Posterior cingulate gyrus (tissue), 11 donors: ENCODE results near the gene PTDSS2.
"Not testable (repeated sequence)": the region's sequence is repeated elsewhere in the genome, so short reads cannot be mapped to it uniquely, and the experiment has no call there.

Experiments
- DNase-seq, 10 donors: peaks; one replicate each; pipeline versions ENCODE4 v3.0.0 to v3.0.0-alpha.2; 2020 to 2021; ENCODE audit warnings: mixed read lengths in 3 of 10
- intact Hi-C: fragments of 100-400 bp; cut with DNase I; formaldehyde crosslinking; loops from one replicate; pipeline ENCODE4 v1.15.1; 2023

Gene PTDSS2

DNA sequence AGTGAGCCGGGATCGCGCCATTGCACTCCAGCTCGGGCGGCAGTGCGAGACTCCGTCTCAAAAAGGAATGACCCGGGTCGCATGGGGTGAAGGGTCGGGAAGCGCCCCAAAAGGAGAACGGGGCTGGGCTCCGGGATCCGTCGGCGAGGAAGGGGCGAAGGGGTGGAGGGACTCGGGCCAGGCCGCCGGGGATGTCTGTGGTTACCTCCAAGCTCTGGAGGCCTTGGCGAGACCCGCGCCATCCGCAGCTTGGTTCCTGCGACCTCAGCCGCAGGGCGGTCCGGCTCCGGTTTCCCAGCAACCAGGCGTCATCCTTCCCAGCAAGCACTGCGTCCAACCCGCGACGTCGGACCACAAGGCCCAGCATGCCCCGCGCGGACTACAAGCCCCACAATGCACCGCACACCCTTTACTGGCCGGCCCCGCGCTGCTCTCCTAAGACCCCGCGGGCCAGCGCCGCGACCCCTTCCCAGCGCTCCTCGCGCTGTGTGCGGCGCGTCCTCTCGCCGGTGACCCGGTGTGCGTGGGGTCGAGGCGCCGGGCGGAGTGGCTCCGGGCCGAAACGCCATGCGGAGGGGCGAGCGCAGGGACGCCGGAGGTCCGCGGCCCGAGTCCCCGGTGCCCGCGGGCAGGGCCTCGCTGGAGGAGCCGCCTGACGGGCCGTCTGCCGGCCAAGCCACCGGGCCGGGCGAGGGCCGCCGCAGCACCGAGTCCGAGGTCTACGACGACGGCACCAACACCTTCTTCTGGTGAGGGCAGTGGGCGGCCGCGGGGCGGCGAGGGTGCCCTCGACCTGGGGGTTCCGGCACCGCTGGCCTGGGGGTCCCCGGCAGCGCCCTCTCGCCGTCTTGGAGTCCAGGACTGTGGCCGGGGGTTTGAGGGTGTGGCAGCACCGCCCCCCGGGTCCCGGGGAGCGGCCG lies at the start of gene PTDSS2:
PTDSS2 (plus strand) TSS at position 391 of the 920 bp plus-strand sequence; CDS start at position 568, 177 bp downstream.
- DNase-seq = peak; percentile 94 to 99 (median 96)
- intact Hi-C loops = loop anchor here (1.0 to 5.0 kb wide), 3 partner anchors 56 to 78 kb away; no protein-coding TSS in a partner anchor

DNA sequence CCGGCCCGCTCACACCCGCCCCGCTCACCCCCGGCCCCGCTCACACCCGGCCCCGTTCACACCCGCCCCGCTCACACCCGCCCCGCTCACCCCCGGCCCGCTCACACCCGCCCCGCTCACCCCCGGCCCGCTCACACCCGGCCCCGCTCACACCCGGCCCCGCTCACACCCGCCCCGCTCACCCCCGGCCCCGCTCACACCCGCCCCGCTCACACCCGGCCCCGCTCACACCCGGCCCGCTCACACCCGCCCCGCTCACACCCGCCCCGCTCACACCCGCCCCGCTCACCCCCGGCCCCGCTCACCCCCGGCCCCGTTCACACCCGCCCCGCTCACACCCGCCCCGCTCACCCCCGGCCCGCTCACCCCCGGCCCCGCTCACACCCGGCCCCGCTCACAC lies 48.9 kb upstream of the PTDSS2 start:
- intact Hi-C loops = not testable (repeated sequence)

DNA sequence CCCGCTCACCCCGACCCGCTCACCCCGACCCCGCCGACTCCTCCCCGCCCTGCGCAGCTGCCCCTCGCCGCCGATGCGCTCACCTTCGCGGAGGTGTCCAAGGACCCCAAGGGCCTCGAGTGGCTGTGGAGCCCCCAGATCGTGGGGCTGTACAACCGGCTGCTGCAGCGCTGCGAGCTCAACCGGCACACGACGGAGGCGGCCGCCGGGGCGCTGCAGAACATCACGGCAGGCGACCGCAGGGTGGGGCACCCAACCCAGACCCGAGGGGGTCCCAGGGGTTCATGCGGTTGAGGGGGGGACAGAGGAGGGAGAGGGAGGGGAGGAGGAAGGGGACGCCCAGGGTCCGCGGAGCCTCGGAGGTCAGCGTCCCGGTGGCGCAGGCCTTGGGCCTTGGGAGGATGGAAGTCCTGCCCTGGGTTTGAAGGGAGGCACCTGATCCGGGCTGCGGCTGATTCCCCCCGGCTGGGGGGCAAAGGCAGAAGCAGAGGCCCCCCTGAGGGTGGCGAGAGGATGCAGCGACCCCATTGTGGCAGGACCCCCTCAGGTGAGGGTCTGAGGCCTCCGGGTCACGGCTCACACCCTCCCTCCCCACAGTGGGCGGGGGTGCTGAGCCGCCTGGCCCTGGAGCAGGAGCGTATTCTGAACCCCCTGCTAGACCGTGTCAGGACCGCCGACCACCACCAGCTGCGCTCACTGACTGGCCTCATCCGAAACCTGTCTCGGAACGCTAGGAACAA lies 46.9 kb upstream of the PTDSS2 start:
- intact Hi-C loops = no loop called here

More for the DNA sequence above, 48.9 kb upstream of the PTDSS2 start:
- DNase-seq = not testable (repeated sequence)

DNA sequence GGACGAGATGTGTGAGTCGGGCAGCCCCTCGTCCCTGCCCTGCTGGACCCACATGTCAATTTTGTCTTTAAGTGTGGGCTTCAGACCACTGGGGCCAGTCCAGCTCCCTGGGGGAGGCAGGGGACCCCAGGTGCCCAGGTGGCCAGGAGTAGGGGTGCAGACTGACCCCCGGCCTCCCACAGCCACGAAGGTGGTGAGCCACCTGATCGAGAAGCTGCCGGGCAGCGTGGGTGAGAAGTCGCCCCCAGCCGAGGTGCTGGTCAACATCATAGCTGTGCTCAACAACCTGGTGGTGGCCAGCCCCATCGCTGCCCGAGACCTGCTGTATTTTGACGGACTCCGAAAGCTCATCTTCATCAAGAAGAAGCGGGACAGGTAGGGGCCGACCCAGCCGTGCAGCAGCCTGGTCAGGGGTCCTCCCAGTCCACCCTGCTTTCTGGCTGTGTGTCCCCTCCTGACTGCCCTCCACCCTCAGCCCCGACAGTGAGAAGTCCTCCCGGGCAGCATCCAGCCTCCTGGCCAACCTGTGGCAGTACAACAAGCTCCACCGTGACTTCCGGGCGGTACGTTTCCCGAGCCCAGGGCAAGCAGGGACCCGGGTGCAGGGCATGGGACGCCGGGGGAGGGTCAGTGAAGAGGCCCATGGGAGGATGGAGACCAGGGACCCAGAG lies 46.2 kb upstream of the PTDSS2 start:
- intact Hi-C loops = no loop called here
- peak in 2 of 10 donors; percentile 84 to 85 for DNase-seq

More for the DNA sequence above, 46.9 kb upstream of the PTDSS2 start:
- peak in 1 of 10 donors; percentile 80 for DNase-seq

DNA sequence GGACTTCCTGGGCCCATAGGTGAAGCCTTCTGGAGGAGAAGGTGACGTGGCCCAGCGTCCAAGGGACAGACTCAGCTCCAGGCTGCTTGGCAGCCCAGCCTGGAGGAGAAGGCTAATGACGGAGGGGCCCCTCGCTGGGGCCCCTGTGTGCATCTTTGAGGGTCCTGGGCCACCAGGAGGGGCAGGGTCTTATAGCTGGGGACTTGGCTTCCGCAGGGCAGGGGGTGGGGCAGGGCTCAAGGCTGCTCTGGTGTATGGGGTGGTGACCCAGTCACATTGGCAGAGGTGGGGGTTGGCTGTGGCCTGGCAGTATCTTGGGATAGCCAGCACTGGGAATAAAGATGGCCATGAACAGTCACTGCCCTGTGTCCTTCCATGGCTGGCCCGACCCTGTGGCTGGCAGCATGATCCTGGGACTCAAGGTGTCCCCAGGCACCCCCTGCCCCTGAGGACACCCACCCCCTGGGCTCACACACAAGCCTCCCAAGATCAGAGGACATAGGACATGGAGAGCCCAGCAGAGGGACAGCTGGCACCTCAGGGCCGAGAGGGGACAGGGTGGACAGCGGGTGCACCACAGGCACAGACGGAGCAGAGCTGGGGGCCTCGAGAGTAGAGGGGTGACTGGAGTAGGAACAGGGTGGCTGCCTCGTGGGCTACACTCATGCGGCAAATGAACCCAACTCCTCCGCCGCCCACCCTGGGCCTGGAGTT lies 45.4 kb upstream of the PTDSS2 start:
- peak in 1 of 10 donors; percentile 75 for DNase-seq
- intact Hi-C loops = no loop called here

DNA sequence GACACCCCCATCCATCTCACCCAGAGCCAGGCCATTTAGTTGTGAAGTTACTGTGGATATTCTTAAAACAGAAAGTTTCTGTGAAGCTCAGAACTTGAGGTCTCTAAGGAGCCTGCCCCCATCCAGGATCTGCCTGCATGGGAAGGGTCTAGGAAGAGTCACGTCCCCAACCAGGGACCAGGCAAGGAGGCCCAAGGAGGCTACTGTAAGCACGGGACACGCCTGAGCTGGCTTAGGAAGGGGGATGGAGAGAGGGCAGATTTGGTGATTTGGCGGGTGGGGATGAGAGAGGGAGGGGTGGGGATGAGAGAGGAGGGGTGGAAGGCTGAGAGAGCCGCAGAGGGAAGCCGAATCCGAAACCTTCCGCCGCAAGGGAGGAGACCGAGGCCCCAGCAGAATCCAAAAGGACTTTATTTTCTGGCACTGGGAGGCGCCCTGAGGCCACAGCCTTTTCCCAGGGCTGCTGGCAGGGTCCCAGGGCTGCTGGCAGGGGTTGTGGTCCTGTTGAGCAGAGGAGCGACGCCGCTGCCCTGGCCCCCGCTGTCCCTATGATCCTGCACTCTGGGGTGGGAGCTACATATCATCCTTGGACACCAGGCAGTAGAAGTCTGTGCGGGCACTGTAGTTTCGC lies 44.6 kb upstream of the PTDSS2 start:
- peak in 6 of 10 donors; percentile 32 to 89 (median 56) for DNase-seq
- intact Hi-C loops = no loop called here

DNA sequence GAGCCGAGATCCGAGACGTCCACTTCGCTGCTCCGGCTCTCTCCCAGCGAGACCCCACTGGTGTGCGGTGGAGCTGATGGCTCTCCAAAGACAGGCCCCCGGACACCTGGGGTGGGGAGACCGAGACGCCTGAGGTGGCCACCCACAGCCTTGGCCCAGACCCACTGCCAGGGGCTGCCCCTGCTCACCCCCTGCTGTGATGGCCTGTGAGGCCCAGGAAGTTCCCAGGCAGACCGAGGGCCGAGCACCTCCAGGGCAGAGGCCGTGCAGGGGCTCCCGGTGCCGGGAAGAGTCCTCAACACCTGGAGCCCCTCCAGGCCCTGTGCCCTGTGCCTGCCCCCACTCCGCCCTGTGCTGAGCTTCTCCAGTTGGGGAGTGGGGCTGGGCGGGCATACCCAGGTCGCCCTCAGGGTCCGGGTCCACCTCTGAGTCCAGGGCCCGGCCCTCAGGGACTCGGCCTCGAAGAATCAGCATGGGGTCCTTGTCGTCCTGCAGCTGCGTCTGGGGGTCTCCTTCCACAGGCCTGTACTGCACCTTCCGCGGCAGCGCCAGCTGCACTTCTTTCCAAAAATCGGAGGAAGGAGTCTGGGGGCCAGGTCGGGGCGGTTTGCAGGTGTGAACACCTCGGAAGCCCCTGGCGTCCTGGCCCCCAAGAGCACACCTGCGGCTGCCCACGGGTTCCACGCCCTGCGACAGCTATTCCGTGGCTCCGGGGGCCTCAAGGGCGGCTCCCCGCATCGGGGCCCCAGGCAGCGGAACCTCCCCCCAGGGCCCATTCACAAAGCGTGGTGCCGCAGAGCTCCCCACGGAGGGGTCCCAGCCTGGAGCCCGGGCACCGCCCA lies 43.9 kb upstream of the PTDSS2 start:
- intact Hi-C loops = loop anchor here (2.0 kb wide), 1 partner anchor 113 kb away; no protein-coding TSS in a partner anchor

DNA sequence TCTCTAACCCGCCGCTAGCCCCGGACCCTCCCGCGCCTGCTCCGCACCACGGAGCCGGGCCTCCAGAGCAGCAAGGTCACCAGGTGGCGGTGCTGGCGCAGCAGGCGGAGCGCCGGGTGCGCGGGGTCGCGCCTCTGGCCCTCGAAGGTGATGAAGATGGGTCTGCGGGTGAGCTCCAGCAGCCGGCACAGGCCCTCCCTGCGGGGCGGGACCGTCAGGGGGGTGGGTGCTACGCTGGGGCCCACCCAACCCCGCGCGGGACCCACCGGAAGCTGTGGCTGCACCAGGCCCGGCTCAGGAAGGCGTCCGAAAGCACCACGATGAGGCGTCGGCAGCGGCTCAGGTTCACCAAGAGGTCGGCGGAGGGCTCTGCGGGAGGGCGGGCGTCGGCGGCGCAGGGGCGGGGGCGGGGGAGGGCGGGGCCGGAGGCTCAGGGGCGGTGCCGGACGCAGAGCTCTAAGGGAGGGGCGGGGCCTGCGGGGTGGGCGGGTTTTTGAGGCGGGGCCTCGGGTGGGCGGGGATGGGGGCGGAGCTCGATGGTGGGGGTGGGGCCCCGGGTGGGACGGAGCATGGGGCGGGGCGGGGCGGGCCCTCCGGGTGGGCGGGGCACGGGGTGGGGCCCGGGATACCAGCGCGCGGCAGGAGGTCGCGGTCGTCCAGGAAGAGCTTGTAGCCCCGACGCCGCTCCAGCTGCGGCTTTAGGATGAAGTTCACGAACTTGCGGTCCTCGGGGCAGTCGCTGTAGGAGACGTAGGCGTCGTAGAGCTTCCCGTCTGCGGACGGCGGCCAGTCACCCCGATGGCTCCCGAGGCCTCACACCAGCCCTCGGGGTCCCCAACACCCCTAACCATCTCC lies 43.1 kb upstream of the PTDSS2 start:
- intact Hi-C loops = loop anchor here (2.0 kb wide), 1 partner anchor 112 kb away; no protein-coding TSS in a partner anchor
- peak in 6 of 10 donors; percentile 32 to 90 (median 67) for DNase-seq

More for the DNA sequence above, 43.9 kb upstream of the PTDSS2 start:
- DNase-seq = peak in 3 of 10 donors; percentile 64 to 83 (median 82)

DNA sequence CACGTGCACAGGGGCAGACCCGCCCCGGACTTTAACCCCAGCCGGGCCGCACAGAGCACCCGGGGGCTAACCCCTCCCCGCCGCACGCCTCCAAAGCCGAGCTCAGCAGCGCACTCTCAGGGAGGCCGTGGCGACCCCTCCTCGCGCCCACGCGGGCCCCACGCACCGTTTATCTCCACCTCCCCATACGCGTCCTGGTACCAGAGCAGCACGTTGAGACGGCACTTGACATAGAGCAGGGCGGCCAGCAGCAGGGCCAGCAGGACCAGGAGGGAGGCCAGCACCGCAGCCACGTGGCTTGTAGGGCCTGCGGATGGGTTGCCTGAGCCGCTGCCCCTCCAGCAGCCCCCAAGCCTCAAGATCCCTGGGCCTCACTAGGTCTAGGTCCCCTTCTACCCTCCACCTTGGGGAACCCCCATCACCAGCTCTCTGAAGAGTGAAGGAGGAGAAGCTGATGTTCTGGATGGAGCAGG lies 42.4 kb upstream of the PTDSS2 start:
- peak in 2 of 10 donors; percentile 57 to 86 for DNase-seq
- intact Hi-C loops = loop anchor here (2.0 kb wide), 1 partner anchor 111 kb away; no protein-coding TSS in a partner anchor

DNA sequence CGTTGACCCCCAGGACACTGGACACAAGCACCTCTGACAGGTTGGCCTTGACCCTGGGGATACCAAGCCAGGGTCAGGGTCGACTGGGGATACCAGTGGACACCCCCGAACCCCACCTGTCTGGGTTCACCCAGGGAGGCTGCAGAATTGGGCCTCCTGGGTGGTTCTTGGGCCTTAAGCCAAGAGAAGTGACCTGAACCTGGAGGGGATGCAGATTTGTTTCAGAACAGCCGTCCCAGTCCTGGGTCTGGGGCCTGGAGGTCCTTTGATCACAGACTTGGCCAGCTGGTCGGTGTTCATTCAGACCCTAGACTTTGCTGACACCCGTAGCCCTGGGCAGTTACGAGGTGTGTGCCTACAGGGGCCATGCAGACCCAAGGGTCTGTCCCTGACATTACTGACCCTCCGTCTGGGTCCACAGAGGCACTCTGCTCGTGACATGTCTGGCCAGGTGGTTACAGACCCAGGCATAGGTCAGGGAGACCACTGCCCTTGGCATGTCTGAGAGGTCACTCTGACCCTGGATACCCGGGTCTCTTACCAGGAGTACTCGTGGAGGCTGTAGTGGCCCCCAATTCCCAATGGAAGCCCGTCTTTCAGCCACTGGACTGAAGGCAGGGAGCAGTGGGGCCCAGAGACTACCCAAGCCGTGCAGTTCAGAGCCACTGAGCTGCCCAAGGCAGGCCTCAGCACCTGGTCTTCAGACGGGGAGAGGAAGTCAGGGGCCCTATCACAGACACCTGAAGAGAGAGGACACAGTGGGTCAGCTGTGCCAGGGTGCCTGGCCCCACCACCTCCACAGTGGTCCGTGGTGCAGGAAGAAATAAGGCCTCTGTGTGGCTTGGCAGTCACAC lies 41.7 kb upstream of the PTDSS2 start:
- intact Hi-C loops = no loop called here

DNA sequence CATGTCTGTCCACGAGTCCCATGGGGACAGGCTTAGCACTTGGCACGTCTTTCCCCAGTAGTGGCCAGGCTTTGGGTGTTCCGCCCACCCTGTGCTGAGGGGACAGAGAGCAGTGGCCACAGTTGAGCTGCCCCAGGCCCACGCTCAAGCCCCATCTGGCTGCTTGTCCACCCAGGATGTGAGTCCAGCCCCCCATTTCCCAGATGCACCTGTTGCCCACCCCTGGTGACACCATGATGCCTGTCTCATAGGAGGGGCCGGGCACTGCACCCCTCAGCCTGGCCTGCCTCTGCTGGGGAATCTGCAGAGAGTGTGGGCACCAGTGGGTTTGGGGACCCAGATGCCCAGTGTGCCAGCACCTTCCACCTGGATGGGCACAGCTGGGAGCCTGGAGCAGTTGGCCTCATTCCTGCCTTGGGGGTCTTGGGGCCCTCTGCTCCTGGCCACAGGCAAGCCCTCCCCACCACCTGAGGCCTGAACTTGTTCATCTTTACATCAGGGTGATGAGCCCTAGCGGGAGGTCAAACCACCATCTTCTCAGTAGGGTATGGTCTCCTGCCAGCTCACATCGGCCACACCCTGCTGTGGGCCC lies 41.0 kb upstream of the PTDSS2 start:
- DNase-seq = peak in 3 of 10 donors; percentile 21 to 71 (median 25)
- intact Hi-C loops = no loop called here

More for the DNA sequence above, 41.7 kb upstream of the PTDSS2 start:
- peak in 2 of 10 donors; percentile 54 to 78 for DNase-seq

DNA sequence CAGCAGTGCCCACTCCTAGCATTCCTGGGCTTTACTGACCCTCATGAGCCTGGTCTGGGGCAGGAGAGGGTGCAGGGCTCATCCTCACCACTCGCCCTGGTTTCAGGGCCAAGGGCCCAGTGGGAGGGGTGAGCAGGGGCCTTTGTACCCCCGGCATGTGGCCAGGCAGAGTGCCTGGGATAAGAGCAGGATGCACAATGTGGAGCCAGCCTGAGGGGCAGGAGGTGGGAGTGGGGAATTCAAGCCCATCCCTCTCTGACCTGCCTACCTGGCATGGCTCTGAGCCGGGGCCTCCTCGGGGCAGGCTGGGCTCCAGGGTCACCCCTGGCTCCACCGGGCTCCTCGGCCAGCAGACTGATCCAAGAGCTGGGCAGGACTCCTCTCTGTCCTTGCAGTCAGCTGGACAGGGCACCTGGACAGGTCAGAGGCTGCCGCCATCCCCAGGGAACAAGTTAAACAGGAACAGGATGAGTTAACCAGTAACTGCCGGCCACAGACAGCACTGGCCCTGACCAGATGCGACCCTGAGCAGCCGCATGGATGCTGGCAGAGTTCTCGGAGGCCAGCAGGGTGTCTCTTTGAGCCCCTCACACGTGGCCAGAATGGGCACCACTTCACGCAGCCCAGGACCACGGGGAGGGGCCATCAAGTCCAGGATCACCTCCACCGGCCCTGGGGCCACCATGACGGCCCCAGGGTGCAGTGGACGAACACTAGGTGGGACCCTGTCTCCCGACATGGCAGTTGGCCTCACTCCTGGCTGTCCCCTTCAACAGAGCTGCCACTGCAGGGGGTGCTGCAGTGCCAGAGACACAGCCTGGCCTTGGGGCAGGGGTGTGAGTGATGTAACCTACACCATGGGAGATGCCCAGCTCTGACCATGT lies 40.2 kb upstream of the PTDSS2 start:
- peak in 2 of 10 donors; percentile 64 to 73 for DNase-seq
- intact Hi-C loops = no loop called here

DNA sequence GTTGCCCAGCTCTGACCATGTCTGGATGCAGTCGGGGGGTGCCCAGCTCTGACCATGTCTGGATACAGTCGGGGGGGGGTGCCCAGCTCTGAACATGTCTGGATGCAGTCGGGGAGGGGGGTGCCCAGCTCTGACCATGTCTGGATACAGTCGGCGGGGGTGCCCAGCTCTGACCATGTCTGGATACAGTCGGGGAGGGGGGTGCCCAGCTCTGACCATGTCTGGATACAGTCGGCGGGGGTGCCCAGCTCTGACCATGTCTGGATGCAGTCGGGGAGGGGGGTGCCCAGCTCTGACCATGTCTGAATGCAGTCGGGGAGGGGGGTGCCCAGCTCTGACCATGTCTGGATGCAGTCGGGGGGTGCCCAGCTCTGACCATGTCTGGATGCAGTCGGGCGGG lies 39.4 kb upstream of the PTDSS2 start:
- intact Hi-C loops, DNase-seq: not testable (repeated sequence)

DNA sequence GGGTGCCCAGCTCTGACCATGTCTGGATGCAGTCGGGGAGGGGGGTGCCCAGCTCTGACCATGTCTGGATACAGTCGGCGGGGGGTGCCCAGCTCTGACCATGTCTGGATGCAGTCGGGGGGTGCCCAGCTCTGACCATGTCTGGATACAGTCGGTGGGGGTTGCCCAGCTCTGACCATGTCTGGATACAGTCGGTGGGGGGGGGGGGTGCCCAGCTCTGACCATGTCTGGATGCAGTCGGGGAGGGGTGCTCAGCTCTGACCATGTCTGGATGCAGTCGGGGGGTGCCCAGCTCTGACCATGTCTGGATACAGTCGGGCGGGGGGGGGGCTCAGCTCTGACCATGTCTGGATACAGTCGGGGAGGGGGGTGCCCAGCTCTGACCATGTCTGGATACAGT lies 38.6 kb upstream of the PTDSS2 start:
- intact Hi-C loops, DNase-seq: not testable (repeated sequence)

DNA sequence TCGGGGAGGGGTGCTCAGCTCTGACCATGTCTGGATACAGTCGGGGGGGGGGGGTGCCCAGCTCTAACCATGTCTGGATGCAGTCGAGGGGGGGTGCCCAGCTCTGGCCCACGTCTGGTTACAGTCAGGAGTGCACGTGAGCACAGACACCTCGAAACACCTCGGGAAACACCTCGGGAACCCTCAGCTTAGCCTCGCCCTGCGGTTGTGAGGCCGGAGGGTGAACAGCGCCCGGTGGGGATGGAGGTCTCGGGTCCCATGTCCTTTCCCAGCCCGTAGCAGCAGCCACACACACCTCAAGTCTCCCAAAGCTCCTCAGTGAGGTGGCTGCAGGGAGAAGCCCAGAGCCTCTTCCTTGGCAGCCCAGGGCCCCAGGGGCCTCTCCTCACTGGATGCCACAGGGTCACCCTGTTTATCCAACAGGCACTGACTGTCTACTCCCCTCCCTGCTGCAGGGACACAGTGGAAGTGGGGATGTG lies 37.4 kb upstream of the PTDSS2 start:
- peak in 2 of 10 donors; percentile 45 to 67 for DNase-seq
- intact Hi-C loops = no loop called here
